ENCODE measurements around the gene TPO. TPM values are rescaled to one million over a fixed set of nuclear protein-coding genes. Genes with fewer than 3 reads are reported as not detected.
"Not testable (repeated sequence)": the region's sequence is repeated elsewhere in the genome, so short reads cannot be mapped to it uniquely, and the experiment has no call there.

TPO gene
- total RNA-seq, 1 donor from 2014 or later = not detected

DNA sequence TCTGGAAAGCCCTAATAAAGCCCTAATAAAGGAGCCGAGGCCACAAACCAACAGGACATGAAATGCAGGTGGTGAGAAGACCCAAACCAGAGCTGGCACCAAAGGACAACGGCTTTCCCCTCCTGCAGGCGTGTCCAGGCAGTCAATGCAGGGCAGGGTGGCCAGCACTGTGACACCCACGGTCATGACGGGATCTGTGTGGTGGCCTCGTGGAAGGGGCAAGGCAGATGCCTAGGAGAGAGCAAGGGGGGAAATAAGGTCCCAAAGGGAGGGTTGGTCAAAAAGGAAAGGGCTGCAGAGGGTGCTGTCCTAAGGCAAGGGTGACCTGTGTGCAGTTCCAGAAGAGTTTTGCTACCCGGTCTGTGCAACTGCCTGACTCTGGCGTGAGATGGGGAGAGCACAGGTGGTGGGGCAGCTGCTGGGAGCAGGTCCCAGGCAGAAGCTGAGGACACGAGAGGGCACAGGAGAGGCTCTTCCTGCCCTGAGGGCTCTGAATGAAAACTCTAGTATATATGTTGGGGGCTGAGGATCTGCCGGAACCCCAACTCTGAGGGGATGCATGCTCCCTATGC lies 156.7 kb downstream of the TPO start:
- Histone ChIP-seq H3K4me3 (ENCODE audit: low read length in 3 of 3) (no peak overlapping the region), H3K27me3 (ENCODE audit: control insufficient read depth in 3 of 3, insufficient read depth in 3 of 3, low read length in 3 of 3) (peaks cover 0 to 11% (median 4%) of the 10 kb centered on the region in 3 donors), H3K9ac (ENCODE audit: low read depth in 1 of 3, low read length in 3 of 3) (no peak overlapping the region), H3K36me3 (ENCODE audit: control insufficient read depth in 3 of 3, insufficient read depth in 3 of 3, low read length in 3 of 3) (no peaks in the 10 kb centered on the region), H3K9me3 (ENCODE audit: control insufficient read depth in 3 of 3, low read length in 3 of 3) (no peaks in the 10 kb centered on the region), H3K4me1 (ENCODE audit: control insufficient read depth in 3 of 3, insufficient read depth in 3 of 3, low read length in 3 of 3) (peaks cover 5 to 8% (median 7%) of the 10 kb centered on the region in 3 donors), H3K27ac (ENCODE audit: low read depth, low read length) (no peak overlapping the region)

GRCh38 chr2:1571477-1572417 lies 158.5 kb downstream of the TPO start:
- peaks cover 0 to 11% (median 4%) of the 10 kb centered on the region in 3 donors for H3K27me3 ChIP-seq (ENCODE audit: control insufficient read depth in 3 of 3, insufficient read depth in 3 of 3, low read length in 3 of 3)
- no peak overlapping the region for H3K4me3 ChIP-seq (ENCODE audit: low read length in 3 of 3)
- H3K27ac ChIP-seq (ENCODE audit: low read depth, low read length) = no peak overlapping the region
- H3K4me1 ChIP-seq (ENCODE audit: control insufficient read depth in 3 of 3, insufficient read depth in 3 of 3, low read length in 3 of 3) = peaks cover 5 to 8% (median 7%) of the 10 kb centered on the region in 3 donors
- H3K36me3 ChIP-seq (ENCODE audit: control insufficient read depth in 3 of 3, insufficient read depth in 3 of 3, low read length in 3 of 3) = no peaks in the 10 kb centered on the region
- no peak overlapping the region for H3K9ac ChIP-seq (ENCODE audit: low read depth in 1 of 3, low read length in 3 of 3)
- no peaks in the 10 kb centered on the region for H3K9me3 ChIP-seq (ENCODE audit: control insufficient read depth in 3 of 3, low read length in 3 of 3)

- peaks cover 5 to 8% (median 7%) of the 10 kb centered on the region in 3 donors for H3K4me1 ChIP-seq (ENCODE audit: control insufficient read depth in 3 of 3, insufficient read depth in 3 of 3, low read length in 3 of 3)
- H3K27ac ChIP-seq (ENCODE audit: low read depth, low read length) = no peak overlapping the region
- H3K9ac ChIP-seq (ENCODE audit: low read depth in 1 of 3, low read length in 3 of 3) = no peak overlapping the region
- H3K36me3 ChIP-seq (ENCODE audit: control insufficient read depth in 3 of 3, insufficient read depth in 3 of 3, low read length in 3 of 3) = no peaks in the 10 kb centered on the region
- H3K4me3 ChIP-seq (ENCODE audit: low read length in 3 of 3) = no peak overlapping the region
- H3K9me3 ChIP-seq (ENCODE audit: control insufficient read depth in 3 of 3, low read length in 3 of 3) = no peaks in the 10 kb centered on the region
- peaks cover 0 to 11% (median 4%) of the 10 kb centered on the region in 3 donors for H3K27me3 ChIP-seq (ENCODE audit: control insufficient read depth in 3 of 3, insufficient read depth in 3 of 3, low read length in 3 of 3)
Measured at GRCh38 chr2:1572638-1573037, 159.4 kb downstream of the TPO start.

GRCh38 chr2:1577846-1578245 lies 164.6 kb downstream of the TPO start:
- Histone ChIP-seq H3K9me3 (ENCODE audit: control insufficient read depth in 3 of 3, low read length in 3 of 3) (no peaks in the 10 kb centered on the region), H3K36me3 (ENCODE audit: control insufficient read depth in 3 of 3, insufficient read depth in 3 of 3, low read length in 3 of 3) (no peaks in the 10 kb centered on the region), H3K4me3 (ENCODE audit: low read length in 3 of 3) (no peak overlapping the region), H3K27ac (ENCODE audit: low read depth, low read length) (no peak overlapping the region), H3K27me3 (ENCODE audit: control insufficient read depth in 3 of 3, insufficient read depth in 3 of 3, low read length in 3 of 3) (peaks cover 0 to 1% (median 0%) of the 10 kb centered on the region in 3 donors), H3K9ac (ENCODE audit: low read depth in 1 of 3, low read length in 3 of 3) (no peak overlapping the region), H3K4me1 (ENCODE audit: control insufficient read depth in 3 of 3, insufficient read depth in 3 of 3, low read length in 3 of 3) (peaks cover 0 to 3% (median 0%) of the 10 kb centered on the region in 3 donors)

GRCh38 chr2:1581257-1581964 lies 168.1 kb downstream of the TPO start:
- H3K36me3 ChIP-seq (ENCODE audit: control insufficient read depth in 3 of 3, insufficient read depth in 3 of 3, low read length in 3 of 3); H3K4me1 ChIP-seq (ENCODE audit: control insufficient read depth in 3 of 3, insufficient read depth in 3 of 3, low read length in 3 of 3): not testable (repeated sequence)

DNA sequence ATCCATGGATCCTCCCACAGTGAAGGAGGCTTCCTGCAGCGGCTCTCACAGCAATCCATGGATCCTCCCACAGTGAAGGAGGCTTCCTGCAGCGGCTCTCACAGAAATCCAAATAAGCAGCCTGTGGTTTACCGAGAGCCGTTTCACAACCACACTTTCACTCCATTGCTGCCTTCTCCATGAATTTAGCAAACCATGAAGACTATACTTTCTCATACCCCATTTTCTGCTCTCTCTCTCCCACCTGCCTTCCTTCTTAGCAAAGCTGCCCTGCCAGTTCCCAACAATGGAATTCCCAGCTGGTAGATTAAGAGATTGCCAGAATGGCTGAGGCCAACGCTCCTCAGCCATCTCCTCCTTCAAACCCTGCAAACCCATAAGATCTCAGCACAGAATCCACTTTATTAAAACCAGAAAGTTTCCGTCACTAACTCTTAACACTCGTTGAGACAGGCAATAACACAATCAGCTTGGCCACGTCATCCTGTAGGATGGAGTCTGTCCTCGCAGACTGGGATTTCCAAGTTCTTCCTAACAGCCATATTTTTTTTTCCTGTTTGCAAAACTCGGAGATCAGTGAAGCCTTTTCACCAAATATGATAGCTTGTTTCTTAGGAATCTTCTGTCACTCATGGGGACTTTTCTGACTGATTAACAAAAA lies 168.8 kb downstream of the TPO start:
- no peak overlapping the region for H3K4me3 ChIP-seq (ENCODE audit: low read length in 3 of 3)
- no peak overlapping the region for H3K27ac ChIP-seq (ENCODE audit: low read depth, low read length)

More at GRCh38 chr2:1581257-1581964, 168.1 kb downstream of the TPO start:
- not testable (repeated sequence) for H3K4me3 ChIP-seq (ENCODE audit: low read length in 3 of 3); H3K27ac ChIP-seq (ENCODE audit: low read depth, low read length); H3K9ac ChIP-seq (ENCODE audit: low read depth in 1 of 3, low read length in 3 of 3); H3K9me3 ChIP-seq (ENCODE audit: control insufficient read depth in 3 of 3, low read length in 3 of 3)
- peaks cover 0 to 13% (median 0%) of the 10 kb centered on the region in 3 donors for H3K27me3 ChIP-seq (ENCODE audit: control insufficient read depth in 3 of 3, insufficient read depth in 3 of 3, low read length in 3 of 3)

GRCh38 chr2:1582891-1583341 lies 169.7 kb downstream of the TPO start:
- Histone ChIP-seq H3K27ac (ENCODE audit: low read depth, low read length) (no peak overlapping the region), H3K36me3 (ENCODE audit: control insufficient read depth in 3 of 3, insufficient read depth in 3 of 3, low read length in 3 of 3) (no peaks in the 10 kb centered on the region), H3K9me3 (ENCODE audit: control insufficient read depth in 3 of 3, low read length in 3 of 3) (no peaks in the 10 kb centered on the region), H3K9ac (ENCODE audit: low read depth in 1 of 3, low read length in 3 of 3) (no peak overlapping the region), H3K27me3 (ENCODE audit: control insufficient read depth in 3 of 3, insufficient read depth in 3 of 3, low read length in 3 of 3) (peaks cover 0 to 13% (median 1%) of the 10 kb centered on the region in 3 donors), H3K4me1 (ENCODE audit: control insufficient read depth in 3 of 3, insufficient read depth in 3 of 3, low read length in 3 of 3) (no peaks in the 10 kb centered on the region), H3K4me3 (ENCODE audit: low read length in 3 of 3) (no peak overlapping the region)

More for the DNA sequence above, 168.8 kb downstream of the TPO start:
- H3K9ac ChIP-seq (ENCODE audit: low read depth in 1 of 3, low read length in 3 of 3) = no peak overlapping the region
- peaks cover 0 to 13% (median 0%) of the 10 kb centered on the region in 3 donors for H3K27me3 ChIP-seq (ENCODE audit: control insufficient read depth in 3 of 3, insufficient read depth in 3 of 3, low read length in 3 of 3)
- no peaks in the 10 kb centered on the region for H3K4me1 ChIP-seq (ENCODE audit: control insufficient read depth in 3 of 3, insufficient read depth in 3 of 3, low read length in 3 of 3)
- no peaks in the 10 kb centered on the region for H3K9me3 ChIP-seq (ENCODE audit: control insufficient read depth in 3 of 3, low read length in 3 of 3)
- H3K36me3 ChIP-seq (ENCODE audit: control insufficient read depth in 3 of 3, insufficient read depth in 3 of 3, low read length in 3 of 3) = no peaks in the 10 kb centered on the region

DNA sequence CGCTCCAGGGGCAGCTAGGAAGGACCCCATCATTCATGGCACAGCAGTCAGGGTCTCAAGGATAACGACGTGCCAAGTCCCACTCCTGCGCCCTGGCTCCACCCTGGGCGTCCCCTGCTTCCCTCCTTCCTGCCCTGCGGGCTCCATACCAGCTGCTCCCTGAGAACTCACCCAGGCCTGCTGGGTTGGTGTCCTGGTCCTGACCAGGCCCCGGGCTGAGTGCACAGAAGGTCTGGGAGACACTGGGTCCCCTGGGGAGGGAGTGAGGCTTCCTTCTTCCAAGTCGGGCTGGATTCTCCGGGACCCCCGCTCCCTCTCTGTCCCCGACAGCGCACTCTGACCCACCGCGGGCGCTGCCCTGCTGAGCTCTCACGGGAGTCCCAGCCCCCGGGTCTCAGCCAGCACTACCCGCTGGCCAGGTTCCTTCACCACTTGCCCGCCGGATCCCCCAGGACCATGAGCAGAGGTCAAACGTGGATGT lies 170.8 kb downstream of the TPO start:
- no peak overlapping the region for H3K4me3 ChIP-seq (ENCODE audit: low read length in 3 of 3)

GRCh38 chr2:1584691-1585485 lies 171.6 kb downstream of the TPO start:
- H3K4me1 ChIP-seq (ENCODE audit: control insufficient read depth in 3 of 3, insufficient read depth in 3 of 3, low read length in 3 of 3) = no peaks in the 10 kb centered on the region
- no peak overlapping the region for H3K9ac ChIP-seq (ENCODE audit: low read depth in 1 of 3, low read length in 3 of 3)
- no peak overlapping the region for H3K27ac ChIP-seq (ENCODE audit: low read depth, low read length)
- H3K27me3 ChIP-seq (ENCODE audit: control insufficient read depth in 3 of 3, insufficient read depth in 3 of 3, low read length in 3 of 3) = peaks cover 0 to 22% (median 16%) of the 10 kb centered on the region in 3 donors
- H3K36me3 ChIP-seq (ENCODE audit: control insufficient read depth in 3 of 3, insufficient read depth in 3 of 3, low read length in 3 of 3) = no peaks in the 10 kb centered on the region
- no peaks in the 10 kb centered on the region for H3K9me3 ChIP-seq (ENCODE audit: control insufficient read depth in 3 of 3, low read length in 3 of 3)
- no peak overlapping the region for H3K4me3 ChIP-seq (ENCODE audit: low read length in 3 of 3)

More for the DNA sequence above, 170.8 kb downstream of the TPO start:
- H3K27ac ChIP-seq (ENCODE audit: low read depth, low read length) = no peak overlapping the region
- H3K27me3 ChIP-seq (ENCODE audit: control insufficient read depth in 3 of 3, insufficient read depth in 3 of 3, low read length in 3 of 3) = peaks cover 0 to 15% (median 9%) of the 10 kb centered on the region in 3 donors
- no peak overlapping the region for H3K9ac ChIP-seq (ENCODE audit: low read depth in 1 of 3, low read length in 3 of 3)
- no peaks in the 10 kb centered on the region for H3K4me1 ChIP-seq (ENCODE audit: control insufficient read depth in 3 of 3, insufficient read depth in 3 of 3, low read length in 3 of 3)
- no peaks in the 10 kb centered on the region for H3K36me3 ChIP-seq (ENCODE audit: control insufficient read depth in 3 of 3, insufficient read depth in 3 of 3, low read length in 3 of 3)
- H3K9me3 ChIP-seq (ENCODE audit: control insufficient read depth in 3 of 3, low read length in 3 of 3) = no peaks in the 10 kb centered on the region

All from skeletal muscle tissue (tissue), 4 donors.